ENCODE results near the gene NCOA4. TPM values are rescaled to one million over a fixed set of nuclear protein-coding genes. Genes with fewer than 3 reads are reported as not detected.
"Not testable (repeated sequence)": the region's sequence is repeated elsewhere in the genome, so short reads cannot be mapped to it uniquely, and the experiment has no call there.

Gene NCOA4
- total RNA-seq, 6 experiments from 2014 or later, result 124 to 156 (median 144) TPM

DNA sequence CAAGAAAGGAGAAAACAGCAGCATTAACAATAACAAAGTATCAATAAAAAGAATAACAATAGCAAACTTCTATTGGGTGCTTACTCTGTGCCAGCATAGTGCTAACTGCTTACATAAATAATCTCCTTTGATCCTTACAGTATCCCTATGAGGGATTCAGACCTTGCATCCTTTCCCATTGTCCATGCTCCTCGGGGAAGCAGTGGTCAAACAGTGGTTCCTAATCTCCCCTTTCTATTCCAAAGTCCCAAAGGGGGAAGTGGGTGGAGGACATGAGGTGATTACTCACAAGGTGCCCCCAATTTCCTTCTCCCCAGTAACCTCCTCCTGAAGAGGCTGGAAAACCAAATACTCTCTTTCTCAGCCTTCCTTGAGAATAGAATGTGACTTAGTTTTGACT lies 37.7 kb upstream of the NCOA4 start:
- DNase-seq, result no peak
- Mint-ChIP-seq H3K36me3 (ENCODE audit: low read depth) (no peaks in the 10 kb centered on the region), H3K27ac (no peak overlapping the region), H3K9me3 (no peaks in the 10 kb centered on the region), H3K4me3 (no peak overlapping the region), H3K27me3 (ENCODE audit: insufficient read depth) (peaks cover 13% of the 10 kb centered on the region), H3K4me1 (ENCODE audit: low read depth) (peaks cover 14% of the 10 kb centered on the region)
- TF ChIP-seq, protein P1, sequence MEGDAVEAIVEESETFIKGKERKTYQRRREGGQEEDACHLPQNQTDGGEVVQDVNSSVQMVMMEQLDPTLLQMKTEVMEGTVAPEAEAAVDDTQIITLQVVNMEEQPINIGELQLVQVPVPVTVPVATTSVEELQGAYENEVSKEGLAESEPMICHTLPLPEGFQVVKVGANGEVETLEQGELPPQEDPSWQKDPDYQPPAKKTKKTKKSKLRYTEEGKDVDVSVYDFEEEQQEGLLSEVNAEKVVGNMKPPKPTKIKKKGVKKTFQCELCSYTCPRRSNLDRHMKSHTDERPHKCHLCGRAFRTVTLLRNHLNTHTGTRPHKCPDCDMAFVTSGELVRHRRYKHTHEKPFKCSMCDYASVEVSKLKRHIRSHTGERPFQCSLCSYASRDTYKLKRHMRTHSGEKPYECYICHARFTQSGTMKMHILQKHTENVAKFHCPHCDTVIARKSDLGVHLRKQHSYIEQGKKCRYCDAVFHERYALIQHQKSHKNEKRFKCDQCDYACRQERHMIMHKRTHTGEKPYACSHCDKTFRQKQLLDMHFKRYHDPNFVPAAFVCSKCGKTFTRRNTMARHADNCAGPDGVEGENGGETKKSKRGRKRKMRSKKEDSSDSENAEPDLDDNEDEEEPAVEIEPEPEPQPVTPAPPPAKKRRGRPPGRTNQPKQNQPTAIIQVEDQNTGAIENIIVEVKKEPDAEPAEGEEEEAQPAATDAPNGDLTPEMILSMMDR (IDR thresholded peaks at IDR 0.05), result no peak

DNA sequence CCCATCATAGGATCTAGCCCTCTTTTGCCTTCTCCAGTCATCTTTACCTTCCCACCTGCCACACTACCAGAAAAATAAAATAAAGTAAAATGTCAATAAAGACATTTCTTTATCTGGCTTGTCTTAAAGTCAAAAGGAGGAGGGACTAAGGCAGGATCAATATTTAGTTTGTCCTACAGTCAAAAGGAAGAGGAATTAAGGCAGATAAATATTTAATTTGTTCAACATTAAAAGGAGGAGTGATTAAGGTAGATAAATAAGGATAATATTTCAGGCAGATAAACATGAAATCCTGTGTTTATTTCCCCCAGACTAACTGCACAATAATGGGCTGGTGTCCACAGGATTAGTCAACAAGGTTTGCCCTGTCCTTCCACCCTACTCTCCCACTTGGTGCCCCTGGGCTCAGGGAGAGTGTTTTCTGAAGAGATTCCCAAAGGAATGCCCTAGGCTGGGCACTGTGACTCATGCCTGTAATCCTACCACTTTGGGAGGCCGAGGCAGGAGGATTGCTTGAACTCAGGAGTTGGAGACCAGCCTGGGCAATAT lies 33.9 kb upstream of the NCOA4 start:
- TF ChIP-seq, protein P1 (IDR thresholded peaks at IDR 0.05), result no peak
- no peak overlapping the region for H3K27ac Mint-ChIP-seq
- H3K9me3 Mint-ChIP-seq, result no peaks in the 10 kb centered on the region
- no peaks in the 10 kb centered on the region for H3K36me3 Mint-ChIP-seq (ENCODE audit: low read depth)
- H3K4me3 Mint-ChIP-seq, result no peak overlapping the region
- no peak for DNase-seq
- H3K27me3 Mint-ChIP-seq (ENCODE audit: insufficient read depth), result peaks cover 15% of the 10 kb centered on the region
- H3K4me1 Mint-ChIP-seq (ENCODE audit: low read depth), result no peaks in the 10 kb centered on the region

DNA sequence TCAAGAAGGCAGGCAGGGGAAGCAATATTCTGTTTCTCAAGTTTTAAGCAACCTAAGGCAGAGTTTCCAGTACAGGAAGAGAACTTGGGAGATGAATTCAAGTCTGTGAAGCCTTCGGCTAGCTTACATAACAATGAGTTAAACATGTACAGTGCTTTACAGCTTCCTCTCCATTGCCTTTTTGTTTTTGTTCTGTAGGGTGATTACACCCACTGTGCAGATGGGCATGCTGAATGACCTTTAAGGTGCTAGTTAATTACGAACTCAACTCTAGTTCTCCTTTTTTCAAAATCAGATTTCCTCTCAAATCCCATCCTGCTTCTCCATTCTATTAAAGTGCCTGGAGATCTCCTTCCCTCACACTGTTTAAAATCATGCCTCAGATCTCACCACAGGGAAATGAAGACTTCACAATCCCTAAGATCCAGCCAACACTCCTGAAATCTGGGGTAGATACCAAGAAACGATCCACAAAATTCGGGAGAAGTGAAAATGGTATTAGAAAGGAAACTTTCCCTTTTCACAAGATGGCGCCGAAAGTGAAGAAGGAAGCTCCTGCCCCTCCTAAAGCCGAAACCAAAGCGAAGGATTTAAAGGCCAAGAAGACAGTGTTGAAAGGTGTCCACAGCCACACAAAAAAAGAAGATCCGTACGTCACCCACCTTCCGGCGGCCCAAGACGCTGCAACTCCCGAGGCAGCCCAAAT lies 32.5 kb upstream of the NCOA4 start:
- no peak overlapping the region for H3K4me3 Mint-ChIP-seq
- no peak for DNase-seq
- H3K36me3 Mint-ChIP-seq (ENCODE audit: low read depth), result no peaks in the 10 kb centered on the region
- TF ChIP-seq, protein P1 (IDR thresholded peaks at IDR 0.05), result no peak
- peaks cover 15% of the 10 kb centered on the region for H3K27me3 Mint-ChIP-seq (ENCODE audit: insufficient read depth)
- no peaks in the 10 kb centered on the region for H3K4me1 Mint-ChIP-seq (ENCODE audit: low read depth)
- H3K9me3 Mint-ChIP-seq, result no peaks in the 10 kb centered on the region
- no peak overlapping the region for H3K27ac Mint-ChIP-seq

DNA sequence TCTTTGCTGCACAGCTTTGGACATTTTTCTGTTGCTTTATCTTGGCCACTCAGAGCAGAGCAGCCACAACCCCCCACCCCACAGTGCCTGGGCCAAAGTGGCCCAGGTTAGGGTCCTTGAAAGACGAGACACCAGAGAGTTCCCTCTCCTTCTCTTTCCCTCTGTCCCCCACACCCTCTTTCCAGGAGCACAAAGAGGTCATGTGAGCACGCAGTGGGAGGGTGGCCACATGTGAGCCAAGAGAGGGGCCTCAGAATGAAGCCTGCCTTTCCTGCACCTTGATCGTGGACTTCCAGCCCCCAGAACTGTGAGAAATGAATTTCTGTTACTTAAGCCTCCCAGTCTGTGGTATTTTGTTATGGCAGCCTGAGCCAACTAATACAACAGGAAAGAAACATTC lies 30.3 kb upstream of the NCOA4 start:
- Mint-ChIP-seq H3K4me1 (ENCODE audit: low read depth) (no peaks in the 10 kb centered on the region), H3K27ac (no peak overlapping the region), H3K36me3 (ENCODE audit: low read depth) (0 out of 2 replicates have a peak, but pooled peaks cover 9% of the 10 kb centered on the region), H3K4me3 (no peak overlapping the region), H3K27me3 (ENCODE audit: insufficient read depth) (peaks cover 21% of the 10 kb centered on the region), H3K9me3 (peaks cover 5% of the 10 kb centered on the region; the same call in 1 of the 2 replicates)
- TF ChIP-seq, protein P1 (IDR thresholded peaks at IDR 0.05), result no peak
- DNase-seq, result no peak

DNA sequence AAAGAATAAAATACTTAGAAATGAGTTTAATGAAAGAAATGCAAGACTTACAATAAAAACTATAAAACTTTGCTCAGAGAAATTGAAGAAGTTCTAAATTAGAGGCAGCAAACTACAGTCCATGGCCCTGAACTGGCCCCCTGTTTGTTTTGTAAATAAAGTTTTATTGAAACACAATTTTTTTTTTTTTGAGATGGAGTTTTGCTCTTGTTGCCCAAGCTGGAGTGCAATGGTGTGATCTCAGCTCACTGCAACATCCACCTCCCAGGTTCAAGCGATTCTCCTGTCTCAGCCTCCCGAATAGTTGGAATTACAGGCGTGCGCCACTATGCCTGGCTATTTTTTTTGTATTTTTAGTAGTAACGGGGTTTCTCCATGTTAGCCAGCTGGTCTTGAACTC lies 27.5 kb upstream of the NCOA4 start:
- not testable (repeated sequence) for H3K27ac Mint-ChIP-seq; H3K36me3 Mint-ChIP-seq (ENCODE audit: low read depth)
- peaks cover 31% of the 10 kb centered on the region for H3K27me3 Mint-ChIP-seq (ENCODE audit: insufficient read depth)

DNA sequence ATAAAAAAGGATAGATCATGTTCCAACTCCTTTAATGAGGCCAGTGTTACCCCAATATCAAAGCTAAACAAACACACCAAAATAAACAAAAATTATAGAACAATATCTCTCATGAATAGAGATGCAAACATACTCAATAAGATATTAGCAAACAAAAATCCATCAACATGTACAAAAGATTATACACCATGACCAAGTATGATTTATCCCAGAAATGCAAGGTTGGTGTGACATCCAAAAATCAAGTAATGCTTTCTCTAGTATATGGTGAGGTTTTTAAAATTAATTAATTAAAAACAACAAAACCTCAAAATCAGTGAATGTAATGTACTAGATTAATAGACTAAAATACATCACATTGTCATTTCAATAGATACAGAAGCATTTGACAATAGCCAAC lies 26.6 kb upstream of the NCOA4 start:
- TF ChIP-seq, protein P1 (IDR thresholded peaks at IDR 0.05), result no peak
- Mint-ChIP-seq H3K9me3 (peaks cover 5% of the 10 kb centered on the region; the same call in 1 of the 2 replicates), H3K4me1 (ENCODE audit: low read depth) (no peaks in the 10 kb centered on the region), H3K27me3 (ENCODE audit: insufficient read depth) (peaks cover 30% of the 10 kb centered on the region), H3K36me3 (ENCODE audit: low read depth) (0 out of 2 replicates have a peak, but pooled peaks cover 9% of the 10 kb centered on the region), H3K4me3 (no peak overlapping the region), H3K27ac (no peak overlapping the region)
- DNase-seq, result no peak

More for the DNA sequence above, 27.5 kb upstream of the NCOA4 start:
- not testable (repeated sequence) for H3K9me3 Mint-ChIP-seq; H3K4me3 Mint-ChIP-seq; DNase-seq; H3K4me1 Mint-ChIP-seq (ENCODE audit: low read depth)
